Measurements from ENCODE around the gene GPX6. TPM values are rescaled to one million over a fixed set of nuclear protein-coding genes. Genes with fewer than 3 reads are reported as not detected.
"Not testable (repeated sequence)": the region's sequence is repeated elsewhere in the genome, so short reads cannot be mapped to it uniquely, and the experiment has no call there.

The GPX6 gene
- total and polyA plus RNA-seq, 7 donors: not detected

DNA sequence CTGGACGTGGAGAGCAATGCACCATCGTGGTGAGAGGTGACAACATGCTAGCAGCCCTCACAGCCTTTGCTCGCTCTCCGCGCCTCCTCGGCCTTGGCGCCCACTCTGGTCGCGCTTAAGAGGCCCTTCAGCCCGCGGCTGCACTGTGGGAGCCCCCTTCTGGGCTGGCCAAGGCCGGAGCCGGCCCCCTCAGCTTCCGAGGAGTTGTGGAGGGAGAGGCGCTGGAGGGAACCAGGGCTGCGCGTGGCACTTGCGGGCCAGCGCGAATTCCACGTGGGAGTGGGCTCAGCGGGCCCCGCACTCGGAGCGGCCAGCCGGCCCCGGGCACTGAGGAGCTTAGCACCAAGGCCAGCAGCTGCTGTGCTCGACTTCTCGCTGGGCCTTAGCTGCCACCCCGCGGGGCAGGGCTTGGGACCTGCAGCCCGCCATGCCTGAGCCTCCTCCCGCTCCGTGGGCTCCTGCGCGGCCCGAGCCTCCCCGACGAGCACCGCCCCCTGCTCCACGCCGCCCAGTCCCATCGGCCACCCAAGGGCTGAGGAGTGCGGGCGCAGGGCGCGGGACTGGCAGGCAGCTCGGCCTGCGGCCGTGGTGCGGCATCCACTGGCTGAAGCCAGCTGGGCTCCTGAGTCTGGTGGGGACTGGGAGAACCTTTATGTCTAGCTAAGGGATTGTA, 3.8 kb downstream of the GPX6 start:
- Histone ChIP-seq H3K27ac (no peak overlapping the region), H3K4me1 (no peaks in the 10 kb centered on the region), H3K4me3 (no peak overlapping the region), H3K36me3 (ENCODE audit: insufficient read depth in 1 of 2, low read depth in 1 of 2) (no peaks in the 10 kb centered on the region), H3K27me3 (ENCODE audit: insufficient read depth in 3 of 3, low read length in 2 of 3) (peaks cover 0 to 3% (median 0%) of the 10 kb centered on the region in 3 donors), H3K9me3 (no peaks in the 10 kb centered on the region)
- ATAC-seq (no peak), DNase-seq (no peak)
- TF ChIP-seq, protein P1, sequence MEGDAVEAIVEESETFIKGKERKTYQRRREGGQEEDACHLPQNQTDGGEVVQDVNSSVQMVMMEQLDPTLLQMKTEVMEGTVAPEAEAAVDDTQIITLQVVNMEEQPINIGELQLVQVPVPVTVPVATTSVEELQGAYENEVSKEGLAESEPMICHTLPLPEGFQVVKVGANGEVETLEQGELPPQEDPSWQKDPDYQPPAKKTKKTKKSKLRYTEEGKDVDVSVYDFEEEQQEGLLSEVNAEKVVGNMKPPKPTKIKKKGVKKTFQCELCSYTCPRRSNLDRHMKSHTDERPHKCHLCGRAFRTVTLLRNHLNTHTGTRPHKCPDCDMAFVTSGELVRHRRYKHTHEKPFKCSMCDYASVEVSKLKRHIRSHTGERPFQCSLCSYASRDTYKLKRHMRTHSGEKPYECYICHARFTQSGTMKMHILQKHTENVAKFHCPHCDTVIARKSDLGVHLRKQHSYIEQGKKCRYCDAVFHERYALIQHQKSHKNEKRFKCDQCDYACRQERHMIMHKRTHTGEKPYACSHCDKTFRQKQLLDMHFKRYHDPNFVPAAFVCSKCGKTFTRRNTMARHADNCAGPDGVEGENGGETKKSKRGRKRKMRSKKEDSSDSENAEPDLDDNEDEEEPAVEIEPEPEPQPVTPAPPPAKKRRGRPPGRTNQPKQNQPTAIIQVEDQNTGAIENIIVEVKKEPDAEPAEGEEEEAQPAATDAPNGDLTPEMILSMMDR (IDR thresholded peaks at IDR 0.05): no peak
- 94% methylated on average over 42 to 51 of the region's 51 CpGs for WGBS, 3 donors
- intact Hi-C loops (cut with DNase I): no loop called here

DNA sequence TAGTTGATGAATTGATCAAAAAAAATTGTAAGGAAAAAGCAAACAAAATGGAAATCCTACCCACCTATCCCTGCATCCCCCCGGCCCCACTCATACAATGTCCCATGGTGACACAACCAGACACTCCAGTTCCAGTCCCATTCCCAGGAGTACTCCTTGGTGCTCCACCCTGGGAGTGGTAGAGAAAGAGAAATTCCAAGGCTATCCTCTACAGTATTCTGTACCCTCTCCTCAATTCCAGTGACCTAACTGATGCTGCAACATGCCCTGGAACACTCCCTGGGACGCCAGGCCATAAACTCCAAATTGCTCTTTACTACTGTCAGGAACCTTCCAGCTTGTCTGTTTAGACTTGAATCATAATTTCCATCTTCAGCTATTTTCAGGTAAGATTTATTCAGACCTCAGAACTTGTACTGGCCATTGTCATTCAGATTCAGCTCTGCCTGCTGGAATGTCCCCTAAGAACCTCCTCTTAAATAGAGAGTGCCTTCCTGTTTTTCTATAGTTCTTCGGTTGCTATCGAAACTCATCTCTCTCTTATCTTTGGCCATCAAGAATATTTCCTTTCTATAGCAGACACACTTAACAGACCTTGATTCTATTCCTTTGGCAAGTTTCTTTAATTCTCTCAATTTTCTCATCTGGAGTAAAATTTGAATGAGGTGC, 8.7 kb downstream of the GPX6 start:
- ATAC-seq: no peak
- WGBS, 3 donors: 55 to 67% (median 62%) methylated on average over 4 of the region's 4 CpGs
- Histone ChIP-seq H3K4me1 (no peaks in the 10 kb centered on the region), H3K9me3 (no peaks in the 10 kb centered on the region), H3K27ac (no peak overlapping the region), H3K4me3 (no peak overlapping the region), H3K36me3 (ENCODE audit: insufficient read depth in 1 of 2, low read depth in 1 of 2) (no peaks in the 10 kb centered on the region), H3K27me3 (ENCODE audit: insufficient read depth in 3 of 3, low read length in 2 of 3) (peaks cover 0 to 2% (median 0%) of the 10 kb centered on the region in 3 donors)
- intact Hi-C loops (cut with DNase I): no loop called here
- TF ChIP-seq, protein P1 (IDR thresholded peaks at IDR 0.05): no peak
- DNase-seq: no peak

DNA sequence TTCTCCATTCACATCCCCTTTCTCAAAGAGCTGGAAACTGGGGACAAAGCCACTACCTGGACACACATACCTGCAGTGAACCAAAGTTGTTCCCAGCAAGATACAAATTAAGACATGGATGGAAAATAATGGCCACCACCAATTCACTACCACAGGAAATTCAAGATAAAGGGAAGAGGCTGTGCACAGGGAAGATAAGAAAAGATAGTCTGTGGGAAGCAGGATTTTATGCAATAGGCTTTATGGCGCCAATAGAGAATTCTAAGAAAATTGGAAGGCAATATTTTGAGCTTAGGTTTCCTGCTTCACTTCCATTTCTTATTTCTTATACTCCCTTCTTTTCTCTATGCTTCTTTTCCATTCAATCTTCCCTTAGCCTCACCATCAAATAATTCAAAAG, 9.9 kb downstream of the GPX6 start:
- Histone ChIP-seq H3K4me3 (no peak overlapping the region), H3K27me3 (ENCODE audit: insufficient read depth in 3 of 3, low read length in 2 of 3) (peaks cover 0 to 2% (median 0%) of the 10 kb centered on the region in 3 donors), H3K27ac (no peak overlapping the region), H3K36me3 (ENCODE audit: insufficient read depth in 1 of 2, low read depth in 1 of 2) (no peaks in the 10 kb centered on the region), H3K9me3 (no peaks in the 10 kb centered on the region), H3K4me1 (no peaks in the 10 kb centered on the region)
- DNase-seq (no peak), ATAC-seq (no peak)
- TF ChIP-seq, protein P1 (IDR thresholded peaks at IDR 0.05): no peak
- 85 to 93% (median 88%) methylated on average over 1 of the region's 1 CpG for WGBS, 3 donors
- intact Hi-C loops (cut with DNase I): no loop called here

DNA sequence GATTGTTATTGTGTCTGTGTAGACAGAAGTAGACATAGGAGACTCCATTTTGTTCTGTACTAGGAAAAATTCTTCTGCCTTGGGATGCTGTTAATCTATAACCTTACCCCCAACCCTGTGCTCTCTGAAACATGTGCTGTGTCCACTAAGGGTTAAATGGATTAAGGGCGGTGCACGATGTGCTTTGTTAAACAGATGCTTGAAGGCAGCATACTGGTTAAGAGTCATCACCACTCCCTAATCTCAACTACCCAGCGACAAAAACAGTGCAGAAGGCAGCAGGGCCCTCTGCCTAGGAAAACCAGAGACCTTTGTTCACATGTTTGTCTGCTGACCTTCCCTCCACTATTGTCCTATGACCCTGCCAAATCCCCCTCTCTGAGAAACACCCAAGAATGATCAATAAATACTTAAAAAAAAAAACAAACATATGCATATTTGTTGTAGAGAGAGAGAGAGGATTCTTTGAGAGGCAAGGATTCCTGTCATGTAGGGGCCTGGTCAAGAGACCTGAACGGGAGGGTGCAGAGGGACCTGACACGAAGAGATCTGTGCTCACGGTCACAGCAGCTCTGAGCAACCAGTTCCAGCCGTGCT, 12.8 kb downstream of the GPX6 start:
- H3K4me3 ChIP-seq; ATAC-seq; H3K27ac ChIP-seq; intact Hi-C loops (cut with DNase I); H3K9me3 ChIP-seq; H3K4me1 ChIP-seq; DNase-seq; H3K27me3 ChIP-seq (ENCODE audit: insufficient read depth in 3 of 3, low read length in 2 of 3); H3K36me3 ChIP-seq (ENCODE audit: insufficient read depth in 1 of 2, low read depth in 1 of 2): not testable (repeated sequence)
- WGBS, 3 donors: 61 to 65% (median 63%) methylated on average over 7 of the region's 7 CpGs

DNA sequence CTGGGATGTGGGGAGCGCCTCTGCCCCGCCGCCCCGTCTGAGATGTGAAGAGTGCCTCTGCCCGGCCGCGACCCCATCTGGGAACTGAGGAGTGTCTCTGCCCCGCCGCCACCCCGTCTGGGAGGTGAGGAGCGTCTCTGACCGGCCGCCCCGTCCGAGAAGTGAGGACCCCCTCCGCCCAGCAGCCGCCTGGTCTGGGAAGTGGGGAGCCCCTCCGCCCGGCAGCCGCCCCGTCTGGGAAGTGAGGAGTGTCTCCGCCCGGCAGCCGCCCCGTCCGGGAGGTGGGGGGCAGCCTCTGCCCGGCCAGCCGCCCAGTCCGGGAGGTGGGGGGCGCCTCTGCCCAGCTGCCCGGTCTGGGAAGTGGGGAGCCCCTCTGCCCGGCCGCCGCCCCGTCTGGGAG, 13.5 kb downstream of the GPX6 start:
- intact Hi-C loops (cut with DNase I); H3K4me3 ChIP-seq; ATAC-seq; DNase-seq; H3K27me3 ChIP-seq (ENCODE audit: insufficient read depth in 3 of 3, low read length in 2 of 3); H3K9me3 ChIP-seq; H3K27ac ChIP-seq; H3K4me1 ChIP-seq; H3K36me3 ChIP-seq (ENCODE audit: insufficient read depth in 1 of 2, low read depth in 1 of 2): not testable (repeated sequence)
- WGBS, 3 donors: 87 to 94% (median 93%) methylated on average over 23 to 35 of the region's 35 CpGs

Measured in psoas muscle (tissue), 8 donors.